Gastroesophageal sphincter (tissue), 4 donors: ENCODE data around the gene CCDC188. TPM values are rescaled to one million over a fixed set of nuclear protein-coding genes. Genes with fewer than 3 reads are reported as not detected.

Experiments
- ATAC-seq: fragments of 150-250 bp; one replicate; pipeline ENCODE4 v1.9.1; 2016; ENCODE audit warnings: mild to moderate bottlenecking, moderate library complexity
- H3K27ac ChIP-seq, 4 donors: fragments of 200-600 bp; sonication (generic) in 3 of 4; 1 replicate in 3 of 4; 2 replicates in 1 of 4; pipeline ENCODE4 v1.5.1; 2016 to 2019
- H3K27me3 ChIP-seq: fragments of 200-600 bp; sonication (generic); one replicate; pipeline ENCODE4 v1.5.1; 2019
- H3K36me3 ChIP-seq, 2 donors: fragments of 200-600 bp; sonication (generic); one replicate each; pipeline ENCODE4 v1.5.1; 2019; ENCODE audit warnings: control low read depth in 1 of 2
- H3K4me1 ChIP-seq, 3 donors: fragments of 200-600 bp; sonication (generic); 1 replicate in 2 of 3; 2 replicates in 1 of 3; pipeline ENCODE4 v1.5.1; 2016 to 2019; ENCODE audit warnings: control low read depth in 2 of 3
- H3K4me3 ChIP-seq, 2 donors: fragments of 200-600 bp; sonication (generic); one replicate each; pipeline ENCODE4 v1.5.1; 2019; ENCODE audit warnings: mild to moderate bottlenecking in 1 of 2, moderate library complexity in 1 of 2
- H3K9me3 ChIP-seq, 3 donors: fragments of 200-600 bp; sonication (generic); one replicate each; pipeline ENCODE4 v1.5.1; 2017 to 2019; ENCODE audit warnings: control low read depth in 2 of 3
- CTCF ChIP-seq, 4 experiments: fragments of 200-600 bp in 2 of 4; fragments of 450-650 bp in 2 of 4; sonication (generic) in 1 of 4; IDR thresholded peaks; one replicate each; pipeline ENCODE4 v1.5.1; 2017 to 2019; ENCODE audit warnings: antibody characterized with exemption in 4 of 4, mild to moderate bottlenecking in 2 of 4, moderate library complexity in 2 of 4
- EP300 ChIP-seq: sonication (generic); formaldehyde crosslinking; IDR thresholded peaks from one replicate; pipeline ENCODE4 v1.6.1; 2017; ENCODE audit warnings: antibody characterized with exemption, mild to moderate bottlenecking
- POLR2A ChIP-seq, 2 donors: fragments of 450-650 bp; IDR thresholded peaks; one replicate each; pipeline ENCODE4 v1.6.1; 2017; ENCODE audit warnings: antibody characterized with exemption in 2 of 2, mild to moderate bottlenecking in 2 of 2, moderate library complexity in 1 of 2
- POLR2AphosphoS5 ChIP-seq: sonication (generic); formaldehyde crosslinking; IDR thresholded peaks from one replicate; pipeline ENCODE4 v1.6.1; 2017; ENCODE audit warnings: antibody characterized with exemption
- WGBS, 2 donors: methylation state at CpG; one replicate each; pipeline ENCODE4 v1.1.5; 2018; ENCODE audit warnings: low coverage in 1 of 2; 5-methylcytosine and 5-hydroxymethylcytosine counted together
- total RNA-seq, 4 donors: library from RNA; depleted of rRNA; stranded (reverse); fragments of >200 nt; gene quantifications; one replicate each; pipeline ENCODE4 v1.1.0, GENCODE V29; 2016

CCDC188 gene
- total RNA-seq, 4 donors from 2014 or later, result not detected

GRCh38 chr22:20156042-20156389, 5.2 kb upstream of the CCDC188 start:
- TF ChIP-seq CTCF (IDR thresholded peaks at IDR 0.05) (no peak), EP300 (no peak), POLR2A (IDR thresholded peaks at IDR 0.05) (no peak), POLR2AphosphoS5 (no peak)
- Histone ChIP-seq H3K36me3 (no peaks in the 10 kb centered on the region), H3K27ac (no peak overlapping the region), H3K4me1 (peaks cover 0 to 7% (median 0%) of the 10 kb centered on the region in 3 donors), H3K9me3 (no peaks in the 10 kb centered on the region), H3K27me3 (peaks cover 40% of the 10 kb centered on the region), H3K4me3 (no peak overlapping the region)
- WGBS, 2 donors, result 54% methylated on average over 6 of the region's 7 CpGs; no CpG with 5 or more reads in 1 of the 2 donors
- ATAC-seq, result no peak

- Histone ChIP-seq H3K36me3 (no peaks in the 10 kb centered on the region), H3K27me3 (peaks cover 40% of the 10 kb centered on the region), H3K9me3 (no peaks in the 10 kb centered on the region), H3K4me1 (peaks cover 0 to 7% (median 0%) of the 10 kb centered on the region in 3 donors), H3K4me3 (peak overlapping the region in 1 of 2 donors; percentile 32), H3K27ac (no peak overlapping the region)
- WGBS, 2 donors, result 46 to 62% methylated on average over 4 to 5 of the region's 30 CpGs
- TF ChIP-seq EP300 (no peak), POLR2A (IDR thresholded peaks at IDR 0.05) (no peak), POLR2AphosphoS5 (no peak), CTCF (IDR thresholded peaks at IDR 0.05) (no peak)
- peak; percentile 52 for ATAC-seq
These were observed 4.6 kb upstream of the CCDC188 start for GRCh38 chr22:20155330-20156041.

- Histone ChIP-seq H3K9me3 (no peaks in the 10 kb centered on the region), H3K4me1 (peaks cover 0 to 7% (median 0%) of the 10 kb centered on the region in 3 donors), H3K36me3 (no peaks in the 10 kb centered on the region), H3K27me3 (peaks cover 40% of the 10 kb centered on the region), H3K4me3 (peak overlapping the region in 1 of 2 donors; percentile 32), H3K27ac (peak overlapping the region in 1 of 4 donors; percentile 19)
- ATAC-seq, result no peak
- TF ChIP-seq CTCF (IDR thresholded peaks at IDR 0.05), result no peak
- TF ChIP-seq POLR2AphosphoS5, result no peak
- TF ChIP-seq POLR2A (IDR thresholded peaks at IDR 0.05), result no peak
- no peak for TF ChIP-seq EP300
- WGBS, 2 donors, result no CpG with 5 or more reads among the region's 14 CpGs
These were observed 3.8 kb upstream of the CCDC188 start for GRCh38 chr22:20154602-20155187.

GRCh38 chr22:20153945-20154344, 3.1 kb upstream of the CCDC188 start:
- Histone ChIP-seq H3K27ac (no peak overlapping the region), H3K4me1 (peaks cover 0 to 7% (median 0%) of the 10 kb centered on the region in 3 donors), H3K36me3 (no peaks in the 10 kb centered on the region), H3K4me3 (no peak overlapping the region), H3K27me3 (peaks cover 40% of the 10 kb centered on the region), H3K9me3 (no peaks in the 10 kb centered on the region)
- 35 to 40% methylated on average over 1 to 4 of the region's 16 CpGs for WGBS, 2 donors
- no peak for TF ChIP-seq POLR2A (IDR thresholded peaks at IDR 0.05)
- no peak for TF ChIP-seq POLR2AphosphoS5
- TF ChIP-seq CTCF (IDR thresholded peaks at IDR 0.05), result no peak
- no peak for TF ChIP-seq EP300
- ATAC-seq, result no peak

- H3K27me3 ChIP-seq, result peaks cover 36% of the 10 kb centered on the region
- H3K27ac ChIP-seq, result no peak overlapping the region
- H3K4me3 ChIP-seq, result no peak overlapping the region
- peaks cover 0 to 2% of the 10 kb centered on the region in 2 donors for H3K36me3 ChIP-seq
- no peaks in the 10 kb centered on the region for H3K9me3 ChIP-seq
- TF ChIP-seq POLR2A (IDR thresholded peaks at IDR 0.05) (no peak), CTCF (IDR thresholded peaks at IDR 0.05) (no peak), POLR2AphosphoS5 (no peak), EP300 (no peak)
- 20 to 90% methylated on average over 1 to 8 of the region's 14 CpGs for WGBS, 2 donors
- peaks cover 0 to 7% (median 0%) of the 10 kb centered on the region in 3 donors for H3K4me1 ChIP-seq
- no peak for ATAC-seq
These were observed 1.6 kb upstream of the CCDC188 start for GRCh38 chr22:20152464-20152890.
